ENCODE data around the gene TCERG1L. TPM values are rescaled to one million over a fixed set of nuclear protein-coding genes. Genes with fewer than 3 reads are reported as not detected.

TCERG1L gene
- total and polyA plus RNA-seq, 11 donors = 0.11 to 0.25 TPM; not detected in 9

- H3K27ac ChIP-seq = no peak overlapping the region
- WGBS, 4 donors = 76 to 79% (median 78%) methylated on average over 25 to 26 of the region's 26 CpGs
- H3K4me1 ChIP-seq = no peaks in the 10 kb centered on the region
- TF ChIP-seq POLR2A (IDR thresholded peaks at IDR 0.05) = no peak
- no peak for TF ChIP-seq CTCF (IDR thresholded peaks at IDR 0.05)
- H3K4me3 ChIP-seq = no peak overlapping the region
- H3K36me3 ChIP-seq = no peaks in the 10 kb centered on the region
- DNase-seq (no peak), ATAC-seq (no peak)
- no peaks in the 10 kb centered on the region for H3K9me3 ChIP-seq
- intact Hi-C loops (cut with DNase I) = no loop called here
- peaks cover 0 to 28% (median 0%) of the 10 kb centered on the region in 9 donors for H3K27me3 ChIP-seq
Measured at GRCh38 chr10:131206111-131206995, 105.2 kb downstream of the TCERG1L start.

- Histone ChIP-seq H3K4me1 (no peaks in the 10 kb centered on the region), H3K36me3 (no peaks in the 10 kb centered on the region), H3K27ac (no peak overlapping the region), H3K27me3 (peaks cover 0 to 30% (median 0%) of the 10 kb centered on the region in 9 donors), H3K4me3 (no peak overlapping the region), H3K9me3 (no peaks in the 10 kb centered on the region)
- no peak for ATAC-seq
- intact Hi-C loops (cut with DNase I) = no loop called here
- TF ChIP-seq POLR2A (IDR thresholded peaks at IDR 0.05) = no peak
- no peak for TF ChIP-seq CTCF (IDR thresholded peaks at IDR 0.05)
- no peak for DNase-seq
- 78 to 91% (median 86%) methylated on average over 9 of the region's 9 CpGs for WGBS, 4 donors
Measured at GRCh38 chr10:131205556-131205955, 106.0 kb downstream of the TCERG1L start.

- Histone ChIP-seq H3K36me3 (no peaks in the 10 kb centered on the region), H3K4me3 (no peak overlapping the region), H3K27me3 (peaks cover 0 to 38% (median 0%) of the 10 kb centered on the region in 9 donors), H3K4me1 (no peaks in the 10 kb centered on the region), H3K9me3 (no peaks in the 10 kb centered on the region), H3K27ac (no peak overlapping the region)
- ATAC-seq (no peak), DNase-seq (no peak)
- 86 to 92% (median 88%) methylated on average over 11 of the region's 11 CpGs for WGBS, 4 donors
- intact Hi-C loops (cut with DNase I) = no loop called here
- TF ChIP-seq CTCF (IDR thresholded peaks at IDR 0.05) (no peak), POLR2A (IDR thresholded peaks at IDR 0.05) (no peak)
Measured at GRCh38 chr10:131204406-131205152, 106.9 kb downstream of the TCERG1L start.
